Colonic mucosa (tissue), 4 donors: ENCODE measurements around the gene SYPL2. TPM values are rescaled to one million over a fixed set of nuclear protein-coding genes. Genes with fewer than 3 reads are reported as not detected.

Experiments
- DNase-seq: peaks from one replicate; pipeline ENCODE4 v3.0.0-alpha.2; 2020
- H3K27ac ChIP-seq: fragments of 200-600 bp; one replicate; pipeline ENCODE4 v1.8.0; 2021
- H3K27me3 ChIP-seq: fragments of 200-600 bp; one replicate; pipeline ENCODE4 v1.8.0; 2021
- H3K36me3 ChIP-seq: fragments of 200-600 bp; one replicate; pipeline ENCODE4 v1.8.0; 2021
- H3K4me1 ChIP-seq: fragments of 200-600 bp; one replicate; pipeline ENCODE4 v1.8.0; 2021; ENCODE audit warnings: mild to moderate bottlenecking
- H3K4me3 ChIP-seq: fragments of 200-600 bp; one replicate; pipeline ENCODE4 v1.8.0; 2021
- H3K9ac ChIP-seq, 2 donors: one replicate each; pipeline ENCODE4 v1.7.0; 2013; ENCODE audit warnings: control low read depth in 2 of 2, low read depth in 2 of 2, low read length in 2 of 2
- H3K9me3 ChIP-seq: fragments of 200-600 bp; one replicate; pipeline ENCODE4 v1.8.0; 2021
- CTCF ChIP-seq: fragments of 200-600 bp; IDR thresholded peaks from one replicate; pipeline ENCODE4 v1.8.0; 2022; ENCODE audit warnings: antibody characterized with exemption, mild to moderate bottlenecking
- intact Hi-C: fragments of 100-400 bp; cut with DNase I; formaldehyde crosslinking; loops from one replicate; pipeline ENCODE4 v1.14.1; 2022
- total RNA-seq, 2 donors: library from RNA; stranded (reverse); fragmentation: NEBNext Ultra II Directional in 1 of 2; extraction: Animal tissue kit (Norgen Biotek cat#: 25700) in 1 of 2; gene quantifications; one replicate each; pipeline ENCODE4 v1.2.1, GENCODE V29; 2021
- donor health status: healthy.
- donor health status: DM: no; HTN: no; CAD: no.
- donor health status: DM: no; HTN: no; CAD: no.

Gene SYPL2
- total RNA-seq, result under 1 TPM; 0.12 to 0.35 TPM

GRCh38 chr1:109466452-109467300, at the start of gene SYPL2:
SYPL2 (plus strand) TSS chr1:109466546; CDS start chr1:109466844, 298 bp downstream.
- TF ChIP-seq CTCF, result no peak
- intact Hi-C loops, result no loop called here
- H3K27ac ChIP-seq, result no peak within 1 kb of the TSS

DNA sequence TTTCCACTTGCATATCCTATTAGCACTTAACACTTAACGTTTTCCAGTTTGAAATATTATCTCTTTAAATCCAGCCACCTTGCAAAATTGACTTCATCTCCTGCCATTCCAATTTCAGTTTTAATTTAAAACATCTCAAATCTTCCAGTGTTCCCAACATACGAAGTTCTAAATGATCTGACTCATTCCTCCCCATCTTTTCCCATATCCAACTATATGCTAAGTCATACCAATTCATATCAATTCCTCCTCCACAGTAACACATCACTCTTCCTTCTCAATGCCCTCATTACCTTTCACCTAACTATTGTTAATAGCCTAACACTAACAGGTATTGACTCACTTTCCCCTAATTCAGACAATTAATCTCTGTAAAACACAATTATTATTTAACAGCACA, 42.8 kb upstream of the SYPL2 start:
- H3K27me3 ChIP-seq, result no peaks in the 10 kb centered on the region
- peaks cover 18% of the 10 kb centered on the region for H3K4me1 ChIP-seq
- H3K36me3 ChIP-seq, result peaks cover 6% of the 10 kb centered on the region
- DNase-seq, result no peak
- no peak overlapping the region for H3K9ac ChIP-seq
- H3K4me3 ChIP-seq, result no peak overlapping the region
- H3K9me3 ChIP-seq, result no peaks in the 10 kb centered on the region
- intact Hi-C loops, result loop anchor here (10.0 kb wide), 1 partner anchor 111 kb away; the partner anchor contains the start of gene GPR61
- no peak overlapping the region for H3K27ac ChIP-seq
- TF ChIP-seq CTCF, result no peak

More at GRCh38 chr1:109466452-109467300, at the start of gene SYPL2:
- H3K4me1 ChIP-seq, result no peaks in the 10 kb centered on the region
- peak within 1 kb of the TSS; percentile 63 for H3K4me3 ChIP-seq
- no peaks in the 10 kb centered on the region for H3K36me3 ChIP-seq
- DNase-seq, result peak; percentile 45
- no peaks in the 10 kb centered on the region for H3K9me3 ChIP-seq
- H3K9ac ChIP-seq, result peak within 1 kb of the TSS in 1 of 2 donors; percentile 43
- peaks cover 41% of the 10 kb centered on the region for H3K27me3 ChIP-seq

GRCh38 chr1:109425391-109426280, 40.7 kb upstream of the SYPL2 start:
- no peak for TF ChIP-seq CTCF
- Histone ChIP-seq H3K4me1 (peaks cover 18% of the 10 kb centered on the region), H3K36me3 (peaks cover 6% of the 10 kb centered on the region), H3K9me3 (no peaks in the 10 kb centered on the region), H3K27me3 (no peaks in the 10 kb centered on the region), H3K9ac (peak overlapping the region; percentile 53 to 86), H3K27ac (peak overlapping the region; percentile 93), H3K4me3 (peak overlapping the region; percentile 92)
- intact Hi-C loops, result loop anchor here (10.0 kb wide), 1 partner anchor 109 kb away; the partner anchor contains the start of gene GPR61
- DNase-seq, result peak; percentile 65

DNA sequence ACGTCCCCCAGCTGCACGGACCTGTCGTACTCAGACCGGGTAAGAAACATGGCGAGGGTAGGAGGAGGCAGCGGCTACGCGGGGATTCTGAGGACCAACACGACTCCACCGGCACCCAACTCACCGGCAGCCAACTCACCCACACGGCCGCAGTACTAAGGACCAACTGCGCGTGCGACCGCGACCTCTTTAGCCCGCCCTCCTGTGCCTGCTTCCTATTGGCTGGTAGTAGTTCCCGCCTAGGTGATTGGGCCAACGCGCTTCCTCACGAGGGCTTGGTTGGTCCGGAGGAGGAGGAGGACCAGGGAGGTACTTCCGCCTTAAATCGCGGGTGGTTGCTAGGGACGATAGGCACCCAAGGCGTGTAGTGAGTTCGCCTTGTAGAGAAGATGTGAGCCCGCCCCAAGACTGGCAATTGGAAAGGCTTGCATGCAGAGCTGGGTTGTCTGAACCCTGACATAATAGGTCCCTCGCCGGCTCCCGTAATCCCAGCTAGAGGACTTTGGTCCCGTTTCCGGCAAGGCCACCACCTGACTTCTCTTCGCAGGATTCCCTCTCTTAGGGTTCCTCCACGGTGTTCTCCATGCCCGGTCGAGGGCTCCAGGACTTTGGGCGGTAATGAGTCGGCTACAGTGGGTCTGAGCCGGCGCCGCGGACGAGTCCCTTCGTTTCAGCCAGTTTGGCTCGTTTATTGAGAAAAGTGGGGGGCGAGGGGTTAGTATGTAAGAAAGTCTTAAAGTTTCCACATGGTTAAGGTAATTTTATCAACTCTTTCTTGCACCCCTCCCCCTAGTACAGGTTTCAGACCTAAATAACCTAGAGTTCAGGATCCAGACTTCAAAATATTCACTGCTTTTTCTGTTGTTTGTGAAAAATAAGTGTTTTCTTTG, 39.8 kb upstream of the SYPL2 start, which contains the start of gene PSMA5:
PSMA5 (minus strand) TSS at position 168 of the 890 bp plus-strand sequence; CDS start at position 50, 118 bp downstream.
- H3K36me3 ChIP-seq, result no peaks in the 10 kb centered on the region
- H3K9me3 ChIP-seq, result no peaks in the 10 kb centered on the region
- H3K4me1 ChIP-seq, result peaks cover 18% of the 10 kb centered on the region
- no peaks in the 10 kb centered on the region for H3K27me3 ChIP-seq
- peak within 1 kb of the TSS; percentile 53 to 86 for H3K9ac ChIP-seq
- peak within 1 kb of the TSS; percentile 92 for H3K4me3 ChIP-seq
- TF ChIP-seq CTCF, result no peak
- DNase-seq, result peak; percentile 97
- intact Hi-C loops, result loop anchor here (10.0 kb wide), 1 partner anchor 108 kb away; the partner anchor contains the start of gene GPR61
- H3K27ac ChIP-seq, result peak within 1 kb of the TSS; percentile 93
